GM12874 (cell line): ENCODE results near the gene GPR108.

Source experiments
- TF ChIP-seq, protein P1 (sequence below): IDR thresholded peaks from 2 replicates; pipeline ENCODE4 v1.5.1; 2011; ENCODE audit warnings: low read depth, mild to moderate bottlenecking, control low read depth, low read length, moderate library complexity; ENCODE audit not compliant: insufficient read depth

GPR108 gene

DNA sequence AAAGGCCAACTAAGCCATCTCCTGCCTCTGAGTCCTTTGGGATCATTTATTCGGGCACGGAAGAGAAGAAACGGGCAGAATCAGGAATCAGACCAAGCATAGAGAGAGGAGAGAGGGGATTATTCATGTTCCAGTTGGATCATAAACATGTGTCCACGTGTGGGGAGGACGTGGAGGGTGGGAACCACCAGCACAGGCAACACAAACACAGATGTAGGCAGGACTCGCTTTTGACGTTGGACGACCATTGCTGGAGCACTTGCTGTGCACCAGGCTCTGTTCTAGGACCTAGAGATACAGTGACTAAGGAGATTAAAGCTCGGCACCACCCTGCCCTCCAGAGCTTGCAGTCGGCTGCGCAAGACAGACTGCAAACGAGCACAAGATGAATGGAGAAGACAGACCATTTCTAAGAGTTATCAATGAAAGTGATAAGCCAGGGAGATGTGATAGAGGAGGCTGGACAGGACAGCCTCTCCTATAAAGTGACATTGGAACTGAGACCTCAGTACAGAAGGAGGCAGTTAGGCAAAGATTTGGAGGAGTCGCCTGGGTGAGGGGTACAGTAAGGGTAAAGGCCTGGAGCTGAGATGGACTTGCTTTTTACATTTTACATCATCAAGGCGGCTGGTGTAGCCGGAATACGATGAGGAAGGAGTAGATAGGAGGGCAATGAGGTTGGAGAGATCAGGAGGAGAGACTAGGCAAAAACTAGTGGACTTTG lies 29.1 kb upstream of the GPR108 start:
- TF ChIP-seq, protein P1, sequence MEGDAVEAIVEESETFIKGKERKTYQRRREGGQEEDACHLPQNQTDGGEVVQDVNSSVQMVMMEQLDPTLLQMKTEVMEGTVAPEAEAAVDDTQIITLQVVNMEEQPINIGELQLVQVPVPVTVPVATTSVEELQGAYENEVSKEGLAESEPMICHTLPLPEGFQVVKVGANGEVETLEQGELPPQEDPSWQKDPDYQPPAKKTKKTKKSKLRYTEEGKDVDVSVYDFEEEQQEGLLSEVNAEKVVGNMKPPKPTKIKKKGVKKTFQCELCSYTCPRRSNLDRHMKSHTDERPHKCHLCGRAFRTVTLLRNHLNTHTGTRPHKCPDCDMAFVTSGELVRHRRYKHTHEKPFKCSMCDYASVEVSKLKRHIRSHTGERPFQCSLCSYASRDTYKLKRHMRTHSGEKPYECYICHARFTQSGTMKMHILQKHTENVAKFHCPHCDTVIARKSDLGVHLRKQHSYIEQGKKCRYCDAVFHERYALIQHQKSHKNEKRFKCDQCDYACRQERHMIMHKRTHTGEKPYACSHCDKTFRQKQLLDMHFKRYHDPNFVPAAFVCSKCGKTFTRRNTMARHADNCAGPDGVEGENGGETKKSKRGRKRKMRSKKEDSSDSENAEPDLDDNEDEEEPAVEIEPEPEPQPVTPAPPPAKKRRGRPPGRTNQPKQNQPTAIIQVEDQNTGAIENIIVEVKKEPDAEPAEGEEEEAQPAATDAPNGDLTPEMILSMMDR, result no peak

DNA sequence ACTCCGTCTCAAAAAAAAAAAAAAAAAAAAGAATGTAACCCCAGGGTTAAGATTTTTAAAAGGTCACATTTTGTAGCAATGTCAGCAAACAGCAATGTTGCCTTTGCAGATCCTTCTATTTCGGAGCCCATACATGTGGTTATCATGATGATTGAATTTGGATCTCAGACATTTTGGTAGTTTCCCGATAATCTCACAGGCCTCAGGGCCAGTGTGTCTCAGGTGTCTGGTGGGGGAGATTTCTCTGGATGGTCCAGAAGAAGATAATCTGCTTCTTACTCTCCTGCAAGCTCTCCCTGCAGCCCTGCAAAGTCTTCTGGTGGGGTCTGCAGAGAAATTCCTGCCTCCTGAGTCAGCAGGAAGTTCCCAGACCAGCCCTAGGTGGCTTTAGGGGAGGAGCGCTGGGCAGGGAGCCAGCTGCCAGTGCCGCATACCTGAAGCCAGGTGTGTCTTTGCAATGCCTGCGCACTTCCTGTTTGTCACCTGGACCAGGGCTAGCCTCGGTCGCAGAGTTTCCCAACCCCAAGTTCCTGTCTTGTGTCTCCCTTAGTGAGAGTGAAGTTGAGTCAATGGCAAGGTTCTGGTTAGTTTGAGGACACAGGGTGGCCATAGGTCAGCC lies 28.5 kb upstream of the GPR108 start:
- TF ChIP-seq, protein P1, result no peak

DNA sequence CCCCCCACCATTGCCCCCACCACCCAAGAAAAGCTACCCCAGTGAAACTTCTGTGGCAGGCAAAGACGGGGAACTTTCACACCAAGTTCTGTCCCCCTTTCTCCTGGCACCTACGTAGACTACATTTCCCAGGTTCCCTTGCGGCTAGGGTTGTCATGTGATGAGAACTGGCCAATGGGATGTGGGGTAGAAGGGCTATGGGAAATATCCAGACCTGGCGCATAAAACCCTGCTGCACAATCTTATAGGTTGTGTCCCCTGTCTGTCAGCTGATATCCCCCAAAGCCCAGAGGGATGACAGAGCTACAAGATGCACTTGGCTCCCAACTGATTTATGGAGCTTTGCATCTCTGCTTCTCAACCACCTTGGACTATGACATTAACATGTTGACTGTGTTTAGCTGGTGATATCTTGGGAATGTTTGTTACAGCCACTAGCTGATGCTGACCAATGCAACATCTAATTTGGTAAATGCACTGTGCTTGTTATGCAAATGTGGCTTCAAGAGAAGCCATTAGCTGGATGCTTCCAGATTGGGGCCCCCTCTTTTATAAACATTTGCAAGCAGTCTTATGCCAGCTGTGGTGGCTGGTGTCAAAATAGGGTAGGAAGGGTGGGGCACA lies 23.8 kb upstream of the GPR108 start:
- TF ChIP-seq, protein P1, result no peak

DNA sequence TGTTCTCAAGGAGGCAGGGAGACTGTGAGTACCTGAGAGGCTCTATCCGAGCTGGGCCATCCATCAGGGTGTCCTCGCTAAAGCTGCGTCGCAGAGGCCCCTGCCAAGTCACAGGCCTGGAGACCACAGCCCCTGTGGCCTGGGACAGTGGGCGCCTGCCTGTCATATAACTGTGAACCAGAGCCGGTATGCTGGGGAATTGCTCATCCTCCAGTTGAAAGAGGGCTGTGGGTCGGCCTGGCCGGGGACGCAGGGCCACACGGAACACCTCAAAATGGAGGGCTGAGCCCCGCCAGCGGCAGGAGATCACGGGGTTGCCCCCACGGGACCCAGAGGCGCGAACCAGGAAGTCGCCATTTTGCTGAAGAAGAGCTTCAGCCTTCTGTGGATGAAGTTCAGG lies 23.2 kb upstream of the GPR108 start:
- TF ChIP-seq, protein P1, result no peak

DNA sequence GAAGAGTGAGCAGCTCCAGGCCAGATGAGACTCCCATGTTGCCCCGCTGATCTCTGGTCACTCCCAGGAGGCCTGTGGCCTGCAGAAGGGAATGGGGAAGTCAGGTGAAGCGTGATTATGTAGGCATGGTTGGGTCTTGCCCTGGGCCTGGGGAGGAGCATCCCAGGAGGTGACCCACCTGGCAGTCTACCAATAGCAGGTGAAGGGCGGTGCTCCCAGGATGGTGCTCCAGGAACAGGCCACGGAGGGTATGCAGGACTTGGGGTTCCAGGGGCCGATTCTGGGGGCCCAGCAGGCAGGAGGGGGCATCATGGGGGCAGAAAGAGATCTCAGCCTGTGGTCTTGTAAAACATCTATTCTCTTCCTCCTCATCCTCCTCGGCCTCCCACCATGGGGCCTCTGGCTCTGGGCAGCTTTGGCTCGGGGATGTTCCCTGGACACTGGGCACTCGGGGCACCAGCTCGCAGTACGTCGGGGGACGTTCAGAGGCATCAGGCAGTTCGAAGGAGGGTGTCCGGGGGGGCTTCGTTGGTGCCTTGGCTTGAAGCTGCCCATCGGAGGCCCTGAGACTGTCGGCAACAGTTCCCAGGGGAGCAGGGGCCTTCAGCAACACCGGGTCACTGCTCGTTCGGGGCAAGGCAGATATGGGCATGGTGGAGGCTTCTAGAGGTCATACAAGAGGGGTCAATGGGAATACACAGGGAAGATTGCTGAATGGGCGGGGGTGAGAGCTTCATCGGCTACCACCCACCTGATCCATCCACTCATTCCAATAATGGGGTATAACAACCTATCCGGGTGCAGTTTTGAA lies 17.5 kb upstream of the GPR108 start:
- TF ChIP-seq, protein P1, result no peak

DNA sequence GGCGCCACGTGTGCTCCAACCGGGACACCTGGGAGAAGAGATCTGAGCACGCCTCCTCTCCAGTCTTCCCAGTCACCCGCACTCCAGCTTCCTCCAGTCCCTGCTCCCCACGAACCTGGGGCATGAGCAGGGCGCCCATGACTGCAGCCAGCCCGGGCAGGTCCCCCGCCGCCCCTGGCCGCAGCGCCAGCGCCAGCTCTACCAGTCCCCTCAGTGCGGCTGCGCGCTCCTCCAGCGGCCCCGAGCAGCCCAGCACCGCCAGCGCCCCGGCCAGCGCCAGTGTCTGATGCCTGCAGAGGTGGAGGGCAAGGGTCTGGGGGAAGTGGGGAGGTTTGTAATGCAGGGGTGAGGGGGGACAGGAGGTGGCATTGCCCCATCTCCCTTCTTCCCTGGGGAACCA lies 16.8 kb upstream of the GPR108 start:
- TF ChIP-seq, protein P1, result no peak
